HPDE6-E6E7 (cell line): ENCODE data around the gene MCOLN3.
A peak's percentile ranks its signal among the peaks of the same experiment; 100 is the strongest.

Source experiments
- DNase-seq: peaks from one replicate; pipeline ENCODE4 v3.0.0; 2011; ENCODE audit warnings: missing footprints; ENCODE audit errors: extremely low spot score

The MCOLN3 gene, protein sequence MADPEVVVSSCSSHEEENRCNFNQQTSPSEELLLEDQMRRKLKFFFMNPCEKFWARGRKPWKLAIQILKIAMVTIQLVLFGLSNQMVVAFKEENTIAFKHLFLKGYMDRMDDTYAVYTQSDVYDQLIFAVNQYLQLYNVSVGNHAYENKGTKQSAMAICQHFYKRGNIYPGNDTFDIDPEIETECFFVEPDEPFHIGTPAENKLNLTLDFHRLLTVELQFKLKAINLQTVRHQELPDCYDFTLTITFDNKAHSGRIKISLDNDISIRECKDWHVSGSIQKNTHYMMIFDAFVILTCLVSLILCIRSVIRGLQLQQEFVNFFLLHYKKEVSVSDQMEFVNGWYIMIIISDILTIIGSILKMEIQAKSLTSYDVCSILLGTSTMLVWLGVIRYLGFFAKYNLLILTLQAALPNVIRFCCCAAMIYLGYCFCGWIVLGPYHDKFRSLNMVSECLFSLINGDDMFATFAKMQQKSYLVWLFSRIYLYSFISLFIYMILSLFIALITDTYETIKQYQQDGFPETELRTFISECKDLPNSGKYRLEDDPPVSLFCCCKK

DNA sequence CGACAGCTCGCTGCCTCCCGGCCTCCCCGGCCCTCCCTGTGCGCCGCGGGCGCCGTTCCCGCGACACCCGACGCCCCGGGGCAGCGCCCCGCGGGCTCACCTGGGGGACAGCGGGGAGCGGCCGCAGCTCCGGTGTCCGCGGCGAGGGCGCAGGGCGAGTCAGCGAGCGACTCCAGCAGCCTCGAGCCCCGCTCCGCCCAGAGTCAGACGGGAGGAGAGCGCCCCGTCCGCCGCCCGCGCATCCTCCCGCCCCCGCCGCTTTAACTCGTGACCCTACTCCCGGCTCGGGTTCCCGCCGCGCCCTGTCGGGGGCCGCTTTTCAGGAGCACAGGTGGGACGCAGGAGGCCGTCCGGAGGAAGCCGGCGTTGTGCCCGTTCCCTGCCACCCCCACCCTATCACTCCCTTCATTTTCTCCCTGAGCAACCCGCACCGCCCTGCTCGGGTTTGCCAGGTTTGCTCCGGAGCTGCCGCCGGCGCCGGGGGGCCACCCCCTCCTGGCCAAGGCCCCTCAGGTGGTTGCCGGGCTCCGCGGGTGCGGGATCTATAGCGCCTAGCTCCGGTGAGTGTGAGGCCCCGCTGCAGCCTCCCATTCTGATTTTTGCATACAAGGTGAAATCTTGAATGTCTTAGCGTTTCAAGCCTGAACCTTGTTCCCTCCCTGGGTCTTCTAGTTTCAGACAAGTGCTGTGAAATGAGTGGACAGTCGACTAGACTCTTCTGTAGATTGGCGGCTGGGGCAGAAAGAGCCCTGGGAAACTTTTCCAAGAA is at the start of gene MCOLN3:
TSS of gene MCOLN3 (minus strand) at position 205 of the 769 bp plus-strand sequence. CDS start 3,140 bp downstream, outside the sequence.
- DNase-seq: peak; percentile 44

- DNase-seq: no peak
Observed at GRCh38 chr1:85093644-85094043, 45.3 kb upstream of the MCOLN3 start.

DNA sequence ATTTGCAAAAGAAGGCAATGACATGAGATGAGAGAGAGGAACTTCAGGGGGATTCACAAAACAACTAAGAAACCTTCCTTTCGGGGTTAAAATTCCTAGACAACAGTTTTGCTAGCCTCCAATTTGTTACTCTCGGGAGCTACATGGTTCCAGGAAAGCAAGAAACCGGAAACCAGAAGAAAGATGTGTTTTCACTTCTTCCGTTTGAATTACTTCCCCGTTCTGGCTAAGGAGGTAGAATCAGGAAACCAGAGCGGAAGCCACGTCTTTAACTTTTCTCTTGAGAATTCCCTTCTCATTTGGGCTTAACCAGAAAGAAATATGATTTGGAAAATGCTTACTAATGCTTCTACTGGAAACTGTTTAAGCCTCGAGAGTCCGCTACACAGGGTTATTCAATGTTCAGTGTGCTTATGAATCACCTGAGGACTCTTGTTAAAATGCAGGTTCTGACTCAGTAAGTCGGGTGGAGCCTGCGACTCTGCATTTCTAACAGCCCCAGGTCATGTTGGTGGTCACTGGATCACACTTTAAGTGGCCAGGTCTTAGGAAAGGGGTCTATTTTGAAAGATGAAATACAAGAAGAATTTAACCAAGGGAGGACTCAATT is 43.5 kb upstream of the MCOLN3 start:
- no peak for DNase-seq

- DNase-seq: no peak
Observed at GRCh38 chr1:85090225-85090624, 41.9 kb upstream of the MCOLN3 start.

GRCh38 chr1:85089203-85089602 is 40.9 kb upstream of the MCOLN3 start:
- no peak for DNase-seq

DNA sequence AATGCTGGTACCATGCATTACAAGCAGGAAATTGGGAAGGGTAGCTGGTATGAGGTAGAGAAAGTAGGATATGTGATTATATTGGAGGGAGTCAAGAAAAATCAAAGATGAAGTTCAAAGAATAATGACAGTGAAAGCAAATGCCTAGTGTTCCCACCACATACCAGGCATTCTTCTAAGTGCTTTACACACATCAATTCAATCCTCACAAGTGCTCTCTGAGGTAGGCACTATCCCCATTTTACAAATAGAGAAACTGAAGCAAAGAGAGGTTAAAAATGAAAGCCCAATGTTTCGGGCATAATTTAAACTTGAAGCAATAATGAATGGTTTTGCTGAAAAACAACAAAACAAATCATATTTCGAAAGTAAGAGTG is 40.1 kb upstream of the MCOLN3 start:
- no peak for DNase-seq

GRCh38 chr1:85087659-85088407 is 39.5 kb upstream of the MCOLN3 start:
- no peak for DNase-seq

DNA sequence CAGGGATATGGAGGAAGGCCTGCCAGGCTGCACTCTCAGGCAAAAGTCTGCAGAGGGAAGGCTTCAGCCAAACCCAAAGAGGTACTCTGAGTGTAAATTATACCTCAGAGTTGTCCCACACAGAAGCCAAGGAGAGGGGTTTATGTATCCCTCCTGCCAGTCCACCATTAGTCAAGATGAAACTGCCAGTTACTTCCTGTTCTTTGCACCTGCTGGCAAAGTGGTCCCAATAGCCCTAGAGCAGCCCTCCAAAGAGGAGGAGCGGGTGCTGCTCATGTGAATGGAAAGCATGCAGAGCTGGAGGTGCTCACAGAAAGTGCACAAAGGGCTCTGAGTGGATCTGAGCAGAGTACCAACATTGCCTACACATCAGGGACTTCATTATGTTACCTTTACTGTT is 37.1 kb upstream of the MCOLN3 start:
- DNase-seq: no peak

GRCh38 chr1:85078903-85079302 is 30.6 kb upstream of the MCOLN3 start:
- no peak for DNase-seq

DNA sequence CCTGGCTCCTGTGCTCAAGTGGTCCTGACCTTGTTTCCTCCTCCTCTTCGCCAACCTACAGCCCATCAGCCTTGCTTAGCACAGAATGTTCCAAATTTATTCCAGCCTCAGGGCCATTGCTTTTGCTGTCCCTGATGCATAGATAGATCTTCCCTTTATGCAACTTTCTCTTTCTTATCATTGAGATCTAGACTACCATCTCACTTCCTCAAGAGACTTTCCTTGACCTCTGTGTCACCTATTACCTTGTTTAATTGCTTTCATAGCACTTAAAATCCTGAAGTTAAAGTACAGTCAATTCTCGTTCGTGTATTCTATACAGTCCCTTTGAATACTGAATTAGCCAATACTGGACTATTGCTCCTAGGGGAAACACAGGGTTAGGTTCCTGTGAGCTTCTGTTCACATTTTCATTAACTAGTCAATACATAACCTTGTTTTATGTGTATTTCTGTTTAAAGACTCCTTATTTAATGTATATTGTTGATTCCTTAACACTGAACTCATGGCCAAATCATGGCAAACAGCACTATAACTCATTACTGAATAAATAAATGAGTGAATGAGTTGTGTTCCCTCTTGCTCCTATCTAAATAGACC is 26.2 kb upstream of the MCOLN3 start:
- no peak for DNase-seq

DNA sequence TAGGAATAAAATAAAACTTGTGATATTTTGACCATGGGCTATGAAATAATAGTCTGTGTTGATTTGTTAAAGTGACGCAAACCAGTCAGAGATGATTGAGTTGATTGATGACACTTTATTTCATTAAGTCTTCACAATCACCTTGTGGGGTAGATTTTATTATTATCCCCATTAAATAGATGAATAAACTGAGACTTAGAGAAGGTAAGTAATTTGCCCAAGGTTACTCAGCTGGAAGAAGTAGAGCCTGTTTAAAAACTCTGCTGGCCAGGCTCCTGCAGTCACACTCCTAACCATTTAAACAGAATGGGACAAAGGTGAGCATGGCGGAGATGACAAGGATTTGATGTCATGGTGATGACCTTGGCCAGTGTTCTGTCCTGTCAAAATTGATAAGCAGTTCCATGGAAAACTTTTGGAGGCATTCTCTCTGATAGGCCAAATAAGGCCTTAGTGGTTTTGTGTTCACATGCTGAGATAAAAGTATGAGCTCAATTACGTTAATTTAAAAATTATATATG is 22.7 kb upstream of the MCOLN3 start:
- no peak for DNase-seq

GRCh38 chr1:85068846-85069245 is 20.5 kb upstream of the MCOLN3 start:
- no peak for DNase-seq

DNA sequence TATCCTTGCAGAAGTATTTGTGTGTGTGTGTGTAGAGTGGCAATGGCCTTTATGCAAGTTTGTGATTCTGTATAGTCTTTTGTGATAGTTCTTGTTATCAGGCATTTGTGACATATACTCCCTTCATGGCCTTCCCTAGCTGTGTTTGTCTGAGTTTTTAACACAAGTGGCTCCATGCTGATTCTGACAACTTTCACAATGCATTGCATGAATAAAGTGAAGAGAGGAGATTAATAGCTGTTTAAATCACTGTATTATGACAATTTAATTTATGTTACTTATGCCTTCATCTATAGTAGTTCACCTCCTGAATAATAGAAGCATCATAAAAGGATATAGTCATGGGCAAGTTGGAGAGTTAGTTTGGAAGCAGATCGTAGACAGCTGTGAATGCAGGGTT is 17.2 kb upstream of the MCOLN3 start:
- DNase-seq: no peak

DNA sequence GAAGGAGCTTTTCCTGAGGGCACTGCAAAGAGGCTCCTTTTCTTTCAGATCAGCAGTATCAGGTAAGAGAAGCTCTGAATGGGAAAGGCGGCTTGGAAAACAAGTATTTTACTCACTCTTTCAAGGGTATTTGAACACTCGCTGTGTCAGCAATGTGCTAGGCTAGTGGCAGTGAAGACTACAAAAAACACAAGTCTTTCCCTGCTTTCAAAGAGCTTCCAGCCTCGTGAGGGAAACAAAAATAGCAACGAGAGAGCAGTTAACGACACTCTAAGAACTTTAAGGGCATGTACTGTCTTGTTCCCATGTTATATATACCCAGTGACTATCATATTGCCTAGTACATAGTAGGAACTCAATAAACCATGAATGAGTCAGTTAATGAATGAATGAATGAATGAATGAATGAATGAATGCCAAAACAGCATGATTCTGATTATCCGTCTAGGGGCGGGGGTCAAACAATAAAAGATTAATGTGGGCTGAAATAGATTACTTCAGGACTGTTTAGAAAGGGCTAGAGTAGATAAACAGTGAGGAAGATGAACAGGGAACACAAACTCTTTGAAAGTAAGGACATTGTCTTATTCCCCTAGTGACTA is 14.2 kb upstream of the MCOLN3 start:
- DNase-seq: no peak

DNA sequence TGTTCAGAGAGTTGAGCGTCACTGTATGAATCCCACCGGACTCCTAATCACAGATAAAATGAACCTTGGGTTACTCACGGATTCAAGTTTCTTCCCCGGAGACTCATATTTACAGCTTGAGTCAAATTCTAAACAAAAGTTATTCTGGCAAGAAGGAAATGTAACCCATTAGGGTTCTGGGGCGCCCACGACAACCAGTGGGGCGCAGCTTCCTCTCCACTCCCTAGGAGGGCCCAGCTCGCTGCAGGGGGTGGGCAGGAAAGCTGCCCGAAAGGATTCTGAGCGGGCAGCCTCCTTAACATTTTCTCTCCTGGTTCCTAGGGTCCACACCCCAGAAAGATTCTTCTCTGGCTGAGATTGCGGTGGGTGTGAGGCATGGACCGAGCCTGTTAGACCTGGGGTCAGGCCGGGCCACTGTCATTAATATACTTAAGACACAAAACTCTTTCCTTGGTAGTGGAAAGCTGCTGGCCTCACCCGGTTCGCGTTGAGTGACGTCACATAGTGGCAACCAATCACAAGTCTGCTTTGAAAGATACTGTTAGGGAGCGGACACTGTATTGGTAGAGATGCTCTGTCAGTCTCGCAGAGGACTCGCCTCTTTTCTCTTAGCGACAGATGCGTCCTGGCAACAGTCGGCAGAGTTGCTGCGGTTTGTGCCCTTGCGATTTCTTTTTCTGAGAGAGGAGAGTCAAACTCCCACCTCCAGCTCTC is 13.6 kb upstream of the MCOLN3 start:
- DNase-seq: peak; percentile 98

DNA sequence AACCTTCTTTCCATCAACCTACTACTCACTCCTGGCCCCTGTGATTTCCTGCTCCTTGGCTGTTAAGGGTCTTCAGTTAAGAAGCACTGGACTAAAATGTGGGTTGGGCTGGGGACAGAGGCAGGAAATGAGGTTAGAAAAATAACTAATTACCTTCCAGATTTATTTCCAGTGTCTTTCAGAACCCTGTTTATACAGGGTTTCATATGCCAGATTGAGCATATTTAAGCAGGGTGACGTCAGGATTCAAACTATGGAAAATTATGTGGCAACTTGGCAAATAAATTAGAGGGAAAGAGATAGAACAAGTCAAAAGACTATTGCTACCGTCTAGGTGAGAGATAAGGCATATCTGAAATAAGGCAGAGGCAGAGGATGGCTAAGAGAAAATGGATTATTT is 11.7 kb upstream of the MCOLN3 start:
- no peak for DNase-seq

- DNase-seq: no peak
Observed at GRCh38 chr1:85059563-85059962, 11.3 kb upstream of the MCOLN3 start.

- no peak for DNase-seq
Observed at GRCh38 chr1:85058786-85059185, 10.5 kb upstream of the MCOLN3 start.

DNA sequence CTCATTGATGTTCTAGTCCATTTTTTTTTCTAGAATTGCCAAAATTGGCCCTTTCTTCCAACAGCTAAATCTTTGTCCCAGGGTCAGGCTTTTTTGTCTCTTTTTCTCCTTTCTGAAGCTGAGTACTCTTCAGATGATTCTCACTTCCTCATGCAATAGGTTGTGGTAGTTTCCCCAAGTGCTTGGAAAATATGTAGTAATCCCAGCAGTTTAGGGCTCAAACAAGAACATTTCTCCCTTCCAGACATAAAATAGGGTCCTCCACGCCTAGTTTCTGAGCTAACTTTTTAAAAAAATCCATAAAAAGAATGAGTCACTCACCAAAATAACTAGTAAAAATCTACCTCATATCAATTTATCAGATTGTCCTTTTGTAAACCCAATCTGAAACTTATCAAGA is 10.0 kb upstream of the MCOLN3 start:
- DNase-seq: no peak

DNA sequence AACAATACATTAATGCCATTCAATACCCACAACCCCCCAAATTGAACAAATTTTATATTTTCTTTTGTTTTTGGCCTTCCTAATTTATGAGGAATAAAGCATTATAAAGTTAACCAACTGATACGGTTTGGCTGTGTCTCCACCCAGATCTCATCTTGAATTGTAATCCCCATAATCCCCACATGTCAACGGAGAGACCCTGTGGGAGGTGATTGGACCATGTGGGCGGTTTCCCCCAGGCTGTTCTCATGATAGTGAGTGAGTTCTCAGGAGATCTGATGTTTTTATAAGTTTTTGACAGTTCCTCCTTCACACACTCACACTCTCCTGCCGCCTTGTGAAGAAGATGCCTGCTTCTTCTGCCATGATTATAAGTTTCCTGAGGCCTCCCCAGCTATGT is 6.4 kb upstream of the MCOLN3 start:
- DNase-seq: no peak
